Lower lobe of right lung (tissue), 2 donors: ENCODE measurements around the gene ASCC2. TPM values are rescaled to one million over a fixed set of nuclear protein-coding genes. Genes with fewer than 3 reads are reported as not detected.
"Not testable (repeated sequence)": the region's sequence is repeated elsewhere in the genome, so short reads cannot be mapped to it uniquely, and the experiment has no call there.

Source experiments
- ATAC-seq, 2 donors: fragments of 200-7000 bp; cut with Tn5 transposase; one replicate each; pipeline ENCODE4 v1.9.1; 2020 to 2022; ENCODE audit warnings: mild to moderate bottlenecking in 2 of 2, moderate library complexity in 2 of 2
- DNase-seq: peaks from one replicate; pipeline ENCODE4 v3.0.0-alpha.2; 2020
- H3K27ac ChIP-seq: fragments of 200-600 bp; one replicate; pipeline ENCODE4 v1.8.0; 2022
- H3K27me3 ChIP-seq: fragments of 200-600 bp; one replicate; pipeline ENCODE4 v1.8.0; 2022; ENCODE audit warnings: low read depth
- H3K36me3 ChIP-seq: fragments of 200-600 bp; one replicate; pipeline ENCODE4 v1.8.0; 2022; ENCODE audit warnings: mild to moderate bottlenecking
- H3K4me1 ChIP-seq: fragments of 200-600 bp; one replicate; pipeline ENCODE4 v1.8.0; 2022
- H3K4me3 ChIP-seq: fragments of 200-600 bp; one replicate; pipeline ENCODE4 v1.8.0; 2022; ENCODE audit warnings: mild to moderate bottlenecking
- H3K9me3 ChIP-seq: fragments of 200-600 bp; one replicate; pipeline ENCODE4 v1.8.0; 2022
- CTCF ChIP-seq: fragments of 200-600 bp; IDR thresholded peaks from one replicate; pipeline ENCODE4 v1.8.0; 2022; ENCODE audit warnings: antibody characterized with exemption, mild to moderate bottlenecking
- intact Hi-C: fragments of 100-400 bp; cut with DNase I; formaldehyde crosslinking; loops from one replicate; pipeline ENCODE4 v1.11.0; 2022
- total RNA-seq: library from RNA; stranded (reverse); fragmentation: NEBNext Ultra II Directional; extraction: Animal tissue kit (Norgen Biotek cat#: 25700); gene quantifications from one replicate; pipeline ENCODE4 v1.2.1, GENCODE V29; 2021
- donor health status: DM: no; HTN: yes; CAD: no; lungs with severe emphysema.

Gene ASCC2
- total RNA-seq, 1 donor from 2014 or later: 65.4 TPM

- H3K4me3 ChIP-seq: no peak overlapping the region
- no peaks in the 10 kb centered on the region for H3K27me3 ChIP-seq
- no peak overlapping the region for H3K27ac ChIP-seq
- intact Hi-C loops: no loop called here
- ATAC-seq: no peak
- H3K4me1 ChIP-seq: peaks cover 13% of the 10 kb centered on the region
- no peak for TF ChIP-seq CTCF
- no peaks in the 10 kb centered on the region for H3K9me3 ChIP-seq
- peaks cover 53% of the 10 kb centered on the region for H3K36me3 ChIP-seq
- DNase-seq: no peak
Observed at GRCh38 chr22:29833392-29833965, 4.6 kb downstream of the ASCC2 start.

GRCh38 chr22:29831958-29832357, 6.1 kb downstream of the ASCC2 start:
- DNase-seq (no peak), ATAC-seq (no peak)
- Histone ChIP-seq H3K9me3 (no peaks in the 10 kb centered on the region), H3K36me3 (peaks cover 58% of the 10 kb centered on the region), H3K4me1 (peaks cover 6% of the 10 kb centered on the region), H3K4me3 (no peak overlapping the region), H3K27ac (no peak overlapping the region), H3K27me3 (no peaks in the 10 kb centered on the region)
- intact Hi-C loops: no loop called here
- TF ChIP-seq CTCF: no peak

GRCh38 chr22:29831186-29831921, 6.7 kb downstream of the ASCC2 start:
- Histone ChIP-seq H3K4me1 (no peaks in the 10 kb centered on the region), H3K27me3 (no peaks in the 10 kb centered on the region), H3K4me3 (no peak overlapping the region), H3K27ac (no peak overlapping the region), H3K9me3 (no peaks in the 10 kb centered on the region), H3K36me3 (peaks cover 58% of the 10 kb centered on the region)
- DNase-seq (no peak), ATAC-seq (no peak)
- intact Hi-C loops: no loop called here
- TF ChIP-seq CTCF: no peak

GRCh38 chr22:29830585-29830984, 7.5 kb downstream of the ASCC2 start:
- Histone ChIP-seq H3K4me3 (no peak overlapping the region), H3K27me3 (no peaks in the 10 kb centered on the region)

GRCh38 chr22:29827726-29828125, 10.3 kb downstream of the ASCC2 start:
- H3K27me3 ChIP-seq, intact Hi-C loops, H3K27ac ChIP-seq, DNase-seq, H3K4me3 ChIP-seq, H3K4me1 ChIP-seq, H3K9me3 ChIP-seq: not testable (repeated sequence)
- H3K36me3 ChIP-seq: peaks cover 69% of the 10 kb centered on the region
- peak in 1 of 2 donors; percentile 38 for ATAC-seq

More at GRCh38 chr22:29830585-29830984, 7.5 kb downstream of the ASCC2 start:
- ATAC-seq: no peak
- intact Hi-C loops: no loop called here
- Histone ChIP-seq H3K27ac (no peak overlapping the region), H3K9me3 (no peaks in the 10 kb centered on the region), H3K36me3 (peaks cover 60% of the 10 kb centered on the region), H3K4me1 (no peaks in the 10 kb centered on the region)
- TF ChIP-seq CTCF: no peak
- no peak for DNase-seq

GRCh38 chr22:29827091-29827490, 11.0 kb downstream of the ASCC2 start:
- Histone ChIP-seq H3K9me3 (no peaks in the 10 kb centered on the region), H3K4me1 (peaks cover 3% of the 10 kb centered on the region), H3K4me3 (no peak overlapping the region), H3K36me3 (peaks cover 68% of the 10 kb centered on the region), H3K27me3 (no peaks in the 10 kb centered on the region), H3K27ac (no peak overlapping the region)
- intact Hi-C loops: no loop called here
- TF ChIP-seq CTCF: no peak
- no peak for ATAC-seq
- DNase-seq: no peak
